ENCODE measurements around the gene SHROOM2. TPM values are rescaled to one million over a fixed set of nuclear protein-coding genes. Genes with fewer than 3 reads are reported as not detected.

SHROOM2 gene
- total and polyA plus RNA-seq, 5 donors from 2014 or later = 0.35 TPM; not detected in 4

- H3K36me3 ChIP-seq (ENCODE audit: control insufficient read depth, insufficient read depth, low read length) = no peaks in the 10 kb centered on the region
- no peak for ATAC-seq (ENCODE audit: low read depth in 2 of 2)
- H3K27ac ChIP-seq (ENCODE audit: insufficient read depth, low read length, poor library complexity, severe bottlenecking) = no peak overlapping the region
- Mint-ChIP-seq H3K27ac (no peak overlapping the region), H3K36me3 (no peaks in the 10 kb centered on the region), H3K27me3 (peaks cover 6% of the 10 kb centered on the region), H3K4me1 (no peaks in the 10 kb centered on the region), H3K4me3 (no peak overlapping the region), H3K9me3 (peaks cover 0 to 3% (median 0%) of the 10 kb centered on the region in 7 donors)
- H3K4me1 ChIP-seq (ENCODE audit: control insufficient read depth, insufficient read depth, low read length, poor library complexity, severe bottlenecking) = no peaks in the 10 kb centered on the region
- no peak overlapping the region for H3K4me3 ChIP-seq (ENCODE audit: low read depth, low read length)
- no peak for DNase-seq
- no peaks in the 10 kb centered on the region for H3K9me3 ChIP-seq (ENCODE audit: control insufficient read depth in 2 of 2, low read length in 2 of 2)
- H3K27me3 ChIP-seq (ENCODE audit: control insufficient read depth, insufficient read depth, low read length) = no peaks in the 10 kb centered on the region
Observed at GRCh38 chrX:9825129-9825790, 39.0 kb downstream of the SHROOM2 start.

- H3K4me1 Mint-ChIP-seq = no peaks in the 10 kb centered on the region
- Histone ChIP-seq H3K27me3 (ENCODE audit: control insufficient read depth, insufficient read depth, low read length) (no peaks in the 10 kb centered on the region), H3K9me3 (ENCODE audit: control insufficient read depth in 2 of 2, low read length in 2 of 2) (no peaks in the 10 kb centered on the region), H3K36me3 (ENCODE audit: control insufficient read depth, insufficient read depth, low read length) (no peaks in the 10 kb centered on the region), H3K27ac (ENCODE audit: insufficient read depth, low read length, poor library complexity, severe bottlenecking) (no peak overlapping the region), H3K4me1 (ENCODE audit: control insufficient read depth, insufficient read depth, low read length, poor library complexity, severe bottlenecking) (no peaks in the 10 kb centered on the region), H3K4me3 (ENCODE audit: low read depth, low read length) (no peak overlapping the region)
- H3K27ac Mint-ChIP-seq = no peak overlapping the region
- DNase-seq = no peak
- no peak for ATAC-seq (ENCODE audit: low read depth in 2 of 2)
- no peak overlapping the region for H3K4me3 Mint-ChIP-seq
- no peaks in the 10 kb centered on the region for H3K36me3 Mint-ChIP-seq
- H3K9me3 Mint-ChIP-seq = peaks cover 0 to 3% (median 0%) of the 10 kb centered on the region in 7 donors
- H3K27me3 Mint-ChIP-seq = peaks cover 6% of the 10 kb centered on the region
Observed at GRCh38 chrX:9825966-9826365, 39.7 kb downstream of the SHROOM2 start.

- Mint-ChIP-seq H3K9me3 (peaks cover 0 to 2% (median 0%) of the 10 kb centered on the region in 7 donors), H3K27ac (no peak overlapping the region), H3K4me3 (no peak overlapping the region), H3K4me1 (peaks cover 0 to 3% (median 0%) of the 10 kb centered on the region in 4 donors), H3K36me3 (no peaks in the 10 kb centered on the region), H3K27me3 (no peaks in the 10 kb centered on the region)
- Histone ChIP-seq H3K27me3 (ENCODE audit: control insufficient read depth, insufficient read depth, low read length) (no peaks in the 10 kb centered on the region), H3K4me3 (ENCODE audit: low read depth, low read length) (no peak overlapping the region), H3K36me3 (ENCODE audit: control insufficient read depth, insufficient read depth, low read length) (no peaks in the 10 kb centered on the region), H3K27ac (ENCODE audit: insufficient read depth, low read length, poor library complexity, severe bottlenecking) (no peak overlapping the region), H3K9me3 (ENCODE audit: control insufficient read depth in 2 of 2, low read length in 2 of 2) (no peaks in the 10 kb centered on the region), H3K4me1 (ENCODE audit: control insufficient read depth, insufficient read depth, low read length, poor library complexity, severe bottlenecking) (no peaks in the 10 kb centered on the region)
- peak in 1 of 3 donors; percentile 19 for DNase-seq
- ATAC-seq (ENCODE audit: low read depth in 2 of 2) = no peak
Observed at GRCh38 chrX:9829308-9830267, 43.4 kb downstream of the SHROOM2 start.

- Mint-ChIP-seq H3K9me3 (peaks cover 0 to 1% (median 0%) of the 10 kb centered on the region in 7 donors), H3K27ac (no peak overlapping the region), H3K4me3 (no peak overlapping the region), H3K27me3 (peaks cover 6% of the 10 kb centered on the region), H3K4me1 (peaks cover 0 to 3% (median 0%) of the 10 kb centered on the region in 4 donors), H3K36me3 (no peaks in the 10 kb centered on the region)
- H3K4me1 ChIP-seq (ENCODE audit: control insufficient read depth, insufficient read depth, low read length, poor library complexity, severe bottlenecking) = no peaks in the 10 kb centered on the region
- DNase-seq (no peak), ATAC-seq (ENCODE audit: low read depth in 2 of 2) (no peak)
- H3K36me3 ChIP-seq (ENCODE audit: control insufficient read depth, insufficient read depth, low read length) = no peaks in the 10 kb centered on the region
- H3K4me3 ChIP-seq (ENCODE audit: low read depth, low read length) = no peak overlapping the region
- no peaks in the 10 kb centered on the region for H3K27me3 ChIP-seq (ENCODE audit: control insufficient read depth, insufficient read depth, low read length)
- H3K27ac ChIP-seq (ENCODE audit: insufficient read depth, low read length, poor library complexity, severe bottlenecking) = no peak overlapping the region
- no peaks in the 10 kb centered on the region for H3K9me3 ChIP-seq (ENCODE audit: control insufficient read depth in 2 of 2, low read length in 2 of 2)
Observed at GRCh38 chrX:9832811-9833210, 46.6 kb downstream of the SHROOM2 start.

- no peaks in the 10 kb centered on the region for H3K36me3 Mint-ChIP-seq
Observed at GRCh38 chrX:9835585-9836210, 49.5 kb downstream of the SHROOM2 start.

GRCh38 chrX:9842541-9842940, 56.3 kb downstream of the SHROOM2 start:
- H3K36me3 Mint-ChIP-seq = no peaks in the 10 kb centered on the region
- ATAC-seq (ENCODE audit: low read depth in 2 of 2) (no peak), DNase-seq (no peak)
- H3K4me1 Mint-ChIP-seq = no peaks in the 10 kb centered on the region
- H3K9me3 ChIP-seq (ENCODE audit: control insufficient read depth in 2 of 2, low read length in 2 of 2) = no peaks in the 10 kb centered on the region
- H3K4me3 Mint-ChIP-seq = no peak overlapping the region
- peaks cover 4% of the 10 kb centered on the region for H3K27me3 Mint-ChIP-seq
- no peaks in the 10 kb centered on the region for H3K27me3 ChIP-seq (ENCODE audit: control insufficient read depth, insufficient read depth, low read length)
- H3K36me3 ChIP-seq (ENCODE audit: control insufficient read depth, insufficient read depth, low read length) = no peaks in the 10 kb centered on the region
- peaks cover 0 to 6% (median 0%) of the 10 kb centered on the region in 7 donors for H3K9me3 Mint-ChIP-seq
- H3K4me1 ChIP-seq (ENCODE audit: control insufficient read depth, insufficient read depth, low read length, poor library complexity, severe bottlenecking) = no peaks in the 10 kb centered on the region
- H3K27ac ChIP-seq (ENCODE audit: insufficient read depth, low read length, poor library complexity, severe bottlenecking) = no peak overlapping the region
- H3K4me3 ChIP-seq (ENCODE audit: low read depth, low read length) = no peak overlapping the region
- H3K27ac Mint-ChIP-seq = no peak overlapping the region

More at GRCh38 chrX:9835585-9836210, 49.5 kb downstream of the SHROOM2 start:
- H3K4me1 ChIP-seq (ENCODE audit: control insufficient read depth, insufficient read depth, low read length, poor library complexity, severe bottlenecking) = no peaks in the 10 kb centered on the region
- Mint-ChIP-seq H3K9me3 (peaks cover 0 to 1% (median 0%) of the 10 kb centered on the region in 7 donors), H3K4me3 (no peak overlapping the region), H3K27ac (peak overlapping the region in 1 of 3 donors; percentile 69), H3K4me1 (peaks cover 0 to 3% (median 0%) of the 10 kb centered on the region in 4 donors), H3K27me3 (peaks cover 6% of the 10 kb centered on the region)
- ATAC-seq (ENCODE audit: low read depth in 2 of 2) = no peak
- no peak overlapping the region for H3K4me3 ChIP-seq (ENCODE audit: low read depth, low read length)
- no peaks in the 10 kb centered on the region for H3K36me3 ChIP-seq (ENCODE audit: control insufficient read depth, insufficient read depth, low read length)
- H3K27me3 ChIP-seq (ENCODE audit: control insufficient read depth, insufficient read depth, low read length) = no peaks in the 10 kb centered on the region
- no peaks in the 10 kb centered on the region for H3K9me3 ChIP-seq (ENCODE audit: control insufficient read depth in 2 of 2, low read length in 2 of 2)
- no peak for DNase-seq
- H3K27ac ChIP-seq (ENCODE audit: insufficient read depth, low read length, poor library complexity, severe bottlenecking) = no peak overlapping the region

- Mint-ChIP-seq H3K4me1 (no peaks in the 10 kb centered on the region), H3K27ac (no peak overlapping the region), H3K36me3 (no peaks in the 10 kb centered on the region), H3K27me3 (peaks cover 4% of the 10 kb centered on the region), H3K9me3 (peaks cover 0 to 6% (median 0%) of the 10 kb centered on the region in 7 donors), H3K4me3 (no peak overlapping the region)
- Histone ChIP-seq H3K4me1 (ENCODE audit: control insufficient read depth, insufficient read depth, low read length, poor library complexity, severe bottlenecking) (no peaks in the 10 kb centered on the region), H3K9me3 (ENCODE audit: control insufficient read depth in 2 of 2, low read length in 2 of 2) (no peaks in the 10 kb centered on the region), H3K4me3 (ENCODE audit: low read depth, low read length) (no peak overlapping the region), H3K27ac (ENCODE audit: insufficient read depth, low read length, poor library complexity, severe bottlenecking) (no peak overlapping the region), H3K27me3 (ENCODE audit: control insufficient read depth, insufficient read depth, low read length) (no peaks in the 10 kb centered on the region), H3K36me3 (ENCODE audit: control insufficient read depth, insufficient read depth, low read length) (no peaks in the 10 kb centered on the region)
- ATAC-seq (ENCODE audit: low read depth in 2 of 2) = no peak
- DNase-seq = no peak
Observed at GRCh38 chrX:9844936-9845577, 58.8 kb downstream of the SHROOM2 start.

Data from CD4-positive, CD25-positive, alpha-beta regulatory T cell (primary cell).